D341Med (cell line): ENCODE results near the gene SLC28A3.

Experiments used
- DNase-seq: peaks from one replicate; pipeline ENCODE4 v3.0.0; 2012; ENCODE audit warnings: low spot score

The SLC28A3 gene

DNA sequence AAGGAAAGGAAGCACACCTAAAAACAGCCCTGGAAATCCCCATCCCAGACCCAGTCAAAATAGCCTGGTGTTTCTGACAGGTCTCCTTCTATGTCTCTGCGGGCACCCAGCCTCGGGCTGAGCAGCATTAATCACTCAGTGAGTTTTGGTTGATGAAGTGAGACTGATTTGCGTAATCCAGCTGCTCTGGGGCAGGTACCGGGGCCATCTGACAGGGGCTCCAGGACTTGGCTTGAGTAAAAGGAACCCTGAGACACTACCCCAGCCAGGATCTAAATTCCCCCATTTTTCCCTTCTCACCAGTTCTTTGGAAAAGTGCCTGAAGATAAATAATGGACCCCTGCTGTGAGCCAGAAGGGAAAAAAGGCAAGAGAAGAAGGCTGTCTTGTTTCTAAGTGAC is 596 bp downstream of the SLC28A3 start:
- peak; percentile 26 for DNase-seq

DNA sequence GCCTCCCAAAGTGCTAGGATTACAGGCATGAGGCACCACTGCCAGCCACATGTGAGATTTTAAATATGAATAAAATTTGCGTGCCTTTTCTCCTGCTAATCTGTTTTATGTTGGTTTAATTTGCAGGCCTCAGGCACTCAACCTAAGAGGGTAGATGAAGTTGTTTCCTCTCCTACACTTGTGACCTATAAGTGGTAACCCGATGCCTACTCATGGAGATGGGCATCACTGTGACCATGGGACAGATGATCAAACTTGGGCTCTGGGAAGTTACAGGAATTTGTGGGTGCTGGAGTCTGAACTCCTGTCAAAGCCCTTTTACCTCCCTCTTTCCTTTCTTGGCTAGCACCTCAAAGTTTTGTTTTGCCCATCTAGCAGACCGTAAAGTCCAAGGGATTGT is 1.1 kb downstream of the SLC28A3 start:
- DNase-seq, result no peak

DNA sequence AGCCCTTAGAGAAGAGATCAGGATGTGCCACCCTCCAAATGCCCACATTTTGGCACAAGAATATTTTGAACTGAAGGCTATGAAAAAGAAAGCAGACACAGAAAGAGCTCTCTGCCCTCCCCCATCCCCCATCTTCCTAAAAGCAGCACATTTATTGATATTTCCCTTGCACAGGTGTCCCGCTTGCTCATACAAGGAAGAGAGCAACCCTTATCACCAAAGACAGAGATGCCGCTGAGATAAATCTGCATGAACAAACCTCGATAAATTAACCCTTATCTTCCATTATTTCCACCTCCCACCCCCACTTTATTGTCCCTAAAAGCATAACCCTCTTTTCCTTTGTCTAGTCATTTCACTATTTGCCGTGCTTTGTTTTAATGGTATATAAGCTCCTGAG is 1.8 kb downstream of the SLC28A3 start:
- no peak for DNase-seq

DNA sequence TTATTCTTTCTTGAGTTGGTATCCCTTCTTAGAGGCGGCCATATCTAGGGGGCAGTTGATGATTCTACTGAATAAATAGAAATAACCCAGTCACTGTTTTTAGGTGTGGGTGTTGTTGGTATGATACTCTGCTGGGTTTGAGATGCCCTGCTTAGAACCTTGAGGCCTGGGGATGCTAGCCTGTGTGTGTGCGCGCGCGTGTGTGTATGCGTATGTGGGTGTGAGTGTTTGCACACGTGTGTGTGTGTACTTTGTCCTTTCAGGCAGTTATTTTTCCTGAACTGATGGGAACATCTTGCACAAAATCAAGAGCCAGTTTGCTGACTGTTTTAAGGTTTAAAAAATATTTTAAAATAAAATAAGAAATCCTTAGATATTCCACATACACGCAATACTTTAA is 3.3 kb downstream of the SLC28A3 start:
- DNase-seq, result no peak

DNA sequence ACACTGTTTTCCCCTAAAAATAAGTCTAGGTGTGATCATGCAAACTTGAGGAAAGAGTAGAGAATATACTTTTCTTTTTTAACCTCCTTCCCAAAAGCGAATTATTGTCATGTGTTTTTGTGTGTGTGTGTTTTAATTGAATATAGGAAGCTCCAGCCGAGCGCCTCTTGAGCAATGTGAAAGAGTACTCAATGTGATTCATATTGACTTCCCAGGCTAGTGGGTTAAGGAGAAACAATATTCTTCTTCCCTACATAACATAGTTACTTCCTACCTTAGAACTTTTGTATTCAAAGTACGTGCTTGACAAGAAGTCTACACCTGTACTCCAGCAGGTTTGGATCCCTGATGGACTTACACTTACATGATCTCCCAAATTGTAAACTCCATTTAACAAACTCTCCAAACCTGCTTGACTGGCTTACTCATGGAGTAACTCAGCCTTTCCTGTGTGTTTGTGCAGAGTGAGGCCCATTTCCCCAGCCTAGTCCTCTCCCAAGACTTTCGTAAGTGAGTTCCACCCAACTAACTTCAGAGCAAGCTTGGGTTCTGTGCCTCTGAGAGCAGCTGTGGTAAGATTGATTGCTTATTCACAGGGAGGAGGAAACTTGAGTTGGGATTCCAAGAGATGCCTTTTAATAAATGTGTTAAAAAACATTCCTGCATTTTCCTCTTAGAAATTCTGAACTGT is 9.3 kb downstream of the SLC28A3 start:
- no peak for DNase-seq

DNA sequence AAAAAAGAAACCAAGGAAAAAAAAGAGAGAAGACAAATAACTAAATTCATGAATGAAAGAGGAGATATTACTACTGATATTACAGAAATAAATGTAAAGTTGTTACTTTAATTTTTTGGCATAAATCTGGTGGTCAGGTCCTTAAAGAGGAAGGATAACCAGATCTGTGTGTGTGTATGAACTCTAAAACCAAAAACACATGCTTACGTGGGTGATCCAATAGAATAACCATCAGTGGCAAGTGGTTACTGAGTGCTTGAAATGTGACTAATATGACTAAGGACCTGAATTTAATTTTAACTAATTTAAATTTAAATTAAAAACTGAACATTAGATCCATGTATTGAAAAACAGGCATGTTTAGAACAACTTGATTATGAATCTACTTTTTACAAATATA is 10.3 kb downstream of the SLC28A3 start:
- no peak for DNase-seq

DNA sequence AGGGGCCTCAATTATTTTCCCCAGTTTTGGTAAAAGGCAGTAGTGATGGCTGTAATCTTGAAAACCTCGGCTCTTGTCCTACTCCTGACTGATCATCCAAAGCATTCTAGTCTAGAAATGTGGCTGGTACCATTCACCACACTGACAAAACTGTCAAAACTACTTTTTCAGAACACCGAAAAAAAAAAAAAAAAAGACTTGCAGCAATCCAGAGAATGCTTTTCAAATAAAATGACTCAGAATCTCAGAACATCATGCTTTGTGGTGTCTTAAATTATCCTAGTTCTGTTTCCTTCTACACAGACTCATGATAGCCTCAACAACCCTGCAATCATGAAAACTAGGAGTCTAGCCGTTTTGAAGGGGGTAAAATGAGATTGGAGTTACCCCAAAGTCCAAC is 13.4 kb downstream of the SLC28A3 start:
- no peak for DNase-seq

DNA sequence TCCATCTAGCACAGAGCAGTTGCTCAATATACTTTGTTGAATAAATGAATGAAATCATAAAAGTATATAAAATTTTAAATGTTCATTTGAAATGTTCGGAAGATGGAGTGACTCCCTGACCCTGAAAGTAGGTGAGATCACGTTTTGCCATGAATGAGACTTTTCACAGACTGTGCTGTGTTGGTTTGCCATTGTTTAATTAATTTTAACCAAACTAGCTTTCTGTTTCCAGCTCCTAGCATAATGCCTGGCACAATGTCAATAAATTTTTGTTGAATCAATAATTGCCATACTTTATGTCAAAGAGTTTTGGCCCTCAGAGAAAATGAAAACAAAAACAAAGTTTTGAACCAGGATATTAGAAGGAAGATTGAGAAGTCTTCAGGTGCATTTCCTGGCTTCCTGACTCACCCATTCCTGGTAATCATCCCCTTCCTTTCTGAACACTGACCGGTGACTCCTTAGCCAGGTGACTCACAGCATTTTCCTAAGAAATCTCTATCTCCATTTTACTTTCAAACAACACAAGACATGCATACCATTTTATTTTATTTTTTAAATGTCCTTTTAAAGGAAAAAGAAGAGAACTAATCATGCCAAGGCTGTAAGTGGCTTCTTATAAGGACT is 15.1 kb downstream of the SLC28A3 start:
- DNase-seq, result no peak

DNA sequence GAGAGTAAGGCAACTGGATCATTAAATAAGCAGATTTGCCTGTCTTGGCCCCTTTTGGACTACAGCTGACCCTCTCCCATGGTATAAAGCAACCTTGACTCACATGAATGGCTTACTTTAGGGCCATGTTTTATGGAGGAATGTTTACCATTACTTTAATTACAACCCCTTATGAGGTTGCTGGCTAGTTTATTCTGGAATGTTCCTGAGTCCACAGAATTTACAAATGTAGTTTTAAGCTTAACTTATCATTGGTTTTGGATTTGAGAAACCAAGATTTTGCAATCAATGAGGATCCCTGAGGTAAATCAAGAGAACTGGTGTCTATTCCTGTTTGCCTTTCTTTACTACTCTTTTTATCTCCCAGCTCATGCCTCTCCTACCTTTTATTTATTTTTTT is 15.7 kb downstream of the SLC28A3 start:
- no peak for DNase-seq

DNA sequence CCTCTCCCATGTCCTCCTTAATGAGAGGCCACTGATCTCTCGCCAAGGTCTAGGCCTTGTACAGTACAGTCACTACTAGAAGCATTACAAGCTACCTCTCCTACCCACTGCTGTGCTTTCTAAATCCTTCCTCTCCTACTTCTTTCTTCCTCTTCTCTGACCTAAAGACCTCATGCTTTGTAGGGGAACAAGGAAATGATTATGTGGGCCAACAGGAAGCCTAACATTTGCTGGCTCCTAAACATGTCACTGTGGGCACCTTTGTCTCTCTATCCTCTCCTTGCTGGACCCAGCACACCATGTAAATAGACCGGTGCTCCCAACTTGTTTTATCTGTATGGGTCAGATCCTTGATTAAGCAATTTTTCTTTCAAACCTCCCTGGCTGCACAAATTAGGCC is 16.7 kb downstream of the SLC28A3 start:
- DNase-seq, result no peak

DNA sequence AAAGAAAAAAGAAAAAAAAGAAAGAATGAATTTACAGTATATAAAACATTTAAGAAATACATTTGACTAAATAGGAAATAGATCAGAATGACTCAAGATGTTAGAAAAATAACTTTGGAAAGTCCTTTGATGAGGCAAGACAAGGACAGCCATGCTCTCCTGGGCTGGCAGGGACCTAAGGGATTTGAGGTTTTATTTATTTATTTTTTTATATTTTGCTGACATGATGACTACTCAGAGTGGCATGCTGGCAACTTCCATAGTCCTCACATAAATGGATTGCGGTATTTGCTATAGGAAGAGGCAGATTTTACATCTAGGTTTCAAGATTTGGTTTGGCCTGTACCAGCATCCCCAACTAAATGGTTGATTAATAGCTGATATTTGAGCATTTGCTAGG is 17.7 kb downstream of the SLC28A3 start:
- DNase-seq, result no peak

DNA sequence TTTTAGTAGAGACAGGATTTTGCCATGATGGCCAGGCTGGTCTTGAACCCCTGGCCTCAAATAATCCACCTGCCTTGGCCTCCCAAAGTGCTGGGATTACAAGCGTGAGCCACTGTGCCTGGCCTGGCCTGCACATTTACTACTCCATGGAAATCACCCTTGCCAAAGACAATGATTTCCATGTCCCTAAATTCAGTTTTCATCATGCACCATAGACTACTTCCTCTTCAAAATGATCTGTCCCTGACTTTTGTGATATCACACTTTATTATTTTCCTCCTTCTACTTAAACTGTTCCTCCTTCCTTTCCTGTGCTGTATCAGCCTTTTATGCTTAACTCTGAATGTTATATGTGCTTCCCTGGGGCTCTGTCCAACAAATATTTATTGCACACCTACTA is 20.3 kb downstream of the SLC28A3 start:
- no peak for DNase-seq

DNA sequence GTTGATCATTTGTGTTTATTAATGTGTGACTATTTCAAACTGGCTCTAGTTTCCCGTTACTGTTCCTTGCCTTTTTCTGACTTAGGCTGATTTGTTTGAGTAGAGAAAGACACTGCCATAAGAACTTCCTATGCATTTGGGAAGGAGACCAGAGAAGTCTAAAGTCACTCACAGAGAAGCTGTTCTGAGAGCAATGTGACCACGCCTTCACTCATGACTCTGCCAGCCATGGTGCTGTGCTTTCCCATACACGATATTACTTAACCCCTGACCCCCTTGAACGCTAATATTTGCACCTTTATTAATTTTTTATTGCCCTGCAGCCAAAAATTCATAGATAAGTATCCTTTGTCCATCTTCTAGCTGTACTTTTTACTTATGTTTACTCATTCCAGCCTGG is 20.9 kb downstream of the SLC28A3 start:
- no peak for DNase-seq

DNA sequence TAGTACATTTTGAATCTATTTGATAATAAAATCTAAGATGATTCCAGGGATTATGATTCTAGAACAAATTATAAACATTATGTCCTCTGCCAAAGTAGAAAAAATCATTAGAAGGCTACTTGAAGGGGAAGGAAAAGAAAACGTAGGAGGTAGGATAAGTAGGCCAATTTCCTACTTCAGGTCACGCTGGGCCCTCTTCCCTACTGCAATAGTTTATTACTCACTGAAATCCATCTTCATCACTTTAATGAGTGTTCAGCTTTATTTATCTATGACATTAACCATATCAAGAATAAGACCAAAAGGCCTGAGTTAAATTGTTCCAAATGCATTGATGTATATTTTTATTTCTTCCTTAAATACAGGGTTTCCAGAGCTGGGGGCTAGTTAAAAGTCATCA is 21.6 kb downstream of the SLC28A3 start:
- no peak for DNase-seq

DNA sequence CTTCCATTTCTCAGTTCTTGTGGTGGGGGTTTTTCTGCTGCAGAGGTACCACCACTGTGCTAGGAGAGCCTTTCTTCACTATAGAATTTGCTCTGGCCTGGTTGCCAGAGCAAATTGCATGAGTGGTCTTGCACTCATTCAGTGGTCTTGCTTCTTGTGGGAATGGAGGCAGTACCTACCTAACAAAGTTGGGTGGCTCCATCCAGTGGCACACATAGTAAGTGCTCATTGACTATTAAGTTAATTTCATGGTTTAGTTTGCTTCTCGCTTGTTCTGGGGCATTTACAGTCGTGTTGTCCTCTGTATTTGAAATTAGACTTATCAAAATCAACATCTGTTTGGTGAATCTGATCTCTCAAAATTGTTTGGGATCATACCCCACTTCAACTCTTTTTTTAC is 23.0 kb downstream of the SLC28A3 start:
- no peak for DNase-seq

DNA sequence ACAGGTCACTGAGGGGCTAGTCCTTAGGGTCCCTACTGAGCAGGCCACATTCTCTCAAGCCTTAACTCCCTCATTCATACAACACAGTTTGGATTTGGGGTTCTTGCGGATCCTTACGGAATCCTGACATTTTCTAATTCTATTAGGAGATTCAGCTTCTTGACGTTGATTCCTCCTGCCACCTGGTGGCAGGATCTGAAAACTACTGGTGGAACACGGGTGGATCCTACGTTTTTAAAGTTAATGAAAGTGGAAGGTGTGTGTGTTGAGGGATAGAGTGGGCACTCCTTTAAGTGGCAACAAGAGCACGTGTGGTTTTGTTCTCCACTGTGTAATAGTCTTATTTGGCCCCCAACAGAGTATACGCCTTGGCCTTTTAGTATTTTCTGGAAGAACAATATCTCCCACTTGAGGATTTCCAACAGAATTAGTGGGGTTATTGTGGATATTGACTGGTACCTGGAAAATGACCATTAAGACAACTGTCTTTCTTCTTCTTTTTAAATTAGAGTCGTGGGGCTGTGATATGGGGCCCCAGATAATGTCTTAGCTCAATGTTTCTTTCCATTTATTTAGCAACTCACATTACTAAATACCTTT is 25.2 kb downstream of the SLC28A3 start:
- peak; percentile 68 for DNase-seq

DNA sequence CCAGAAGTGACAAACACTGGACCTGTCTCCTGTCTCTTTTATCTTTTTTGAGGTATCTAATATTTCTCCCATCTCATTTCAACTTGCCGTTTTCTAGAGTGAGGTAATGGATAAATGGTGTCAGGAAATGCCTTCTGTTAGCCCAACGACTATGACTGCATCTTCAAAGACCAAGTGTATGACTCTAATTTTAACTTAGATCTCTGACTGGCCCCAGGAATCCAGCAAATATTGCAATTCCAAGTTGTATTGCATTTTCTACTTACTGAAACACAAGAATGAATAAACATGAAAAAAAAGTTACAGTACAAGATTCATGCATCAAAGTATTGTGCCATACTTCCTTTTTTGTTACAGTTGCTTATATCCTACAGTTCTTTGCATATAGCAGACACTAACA is 26.3 kb downstream of the SLC28A3 start:
- no peak for DNase-seq

DNA sequence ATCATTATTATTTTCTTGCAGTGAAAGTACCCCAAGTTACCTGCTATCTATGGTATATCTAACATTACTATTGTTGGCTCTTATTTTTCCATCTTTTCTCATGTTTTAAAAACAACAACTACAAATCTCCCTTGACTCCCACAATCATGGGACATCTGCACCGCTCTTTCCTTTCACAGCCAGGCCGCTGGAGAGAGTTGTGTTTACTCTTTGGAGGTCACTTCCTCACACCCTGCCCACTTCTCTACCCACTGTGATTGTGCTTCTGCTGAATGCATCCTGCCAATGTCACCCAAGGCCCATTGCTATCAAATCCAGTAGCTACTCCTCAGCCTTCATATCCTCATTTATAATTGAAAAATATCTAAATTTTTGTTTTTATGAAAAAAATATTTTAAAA is 29.7 kb downstream of the SLC28A3 start:
- no peak for DNase-seq

DNA sequence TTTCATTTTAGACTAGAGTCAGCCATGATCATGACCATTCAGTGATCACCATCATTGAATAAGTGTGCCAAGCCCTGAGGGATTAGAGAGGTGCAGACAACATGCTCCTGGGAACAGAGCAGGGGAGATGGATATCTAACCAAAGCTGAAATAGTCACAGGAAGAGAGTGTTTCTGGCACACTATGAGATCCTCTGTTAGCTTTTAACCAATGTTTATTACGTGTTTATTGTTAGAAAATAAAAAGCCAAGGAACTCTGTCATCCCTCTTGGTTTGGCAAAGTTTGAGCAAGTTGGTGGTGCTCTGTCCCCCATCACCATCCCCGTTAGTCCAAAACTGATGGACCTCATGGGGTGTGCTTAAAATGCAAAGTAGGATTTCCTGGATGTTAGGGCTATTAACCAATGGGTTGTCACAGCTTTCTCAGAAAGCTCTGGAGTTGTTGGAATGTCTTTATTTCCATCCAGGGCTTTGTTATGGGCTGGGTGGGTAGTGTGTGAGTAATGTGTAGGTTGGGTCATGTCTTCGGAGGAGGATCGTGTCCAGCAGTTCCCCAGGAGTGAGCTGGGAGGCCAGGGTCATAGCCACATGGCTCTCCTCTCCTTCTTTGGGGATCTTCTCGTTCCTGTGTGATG is 34.9 kb downstream of the SLC28A3 start:
- no peak for DNase-seq

DNA sequence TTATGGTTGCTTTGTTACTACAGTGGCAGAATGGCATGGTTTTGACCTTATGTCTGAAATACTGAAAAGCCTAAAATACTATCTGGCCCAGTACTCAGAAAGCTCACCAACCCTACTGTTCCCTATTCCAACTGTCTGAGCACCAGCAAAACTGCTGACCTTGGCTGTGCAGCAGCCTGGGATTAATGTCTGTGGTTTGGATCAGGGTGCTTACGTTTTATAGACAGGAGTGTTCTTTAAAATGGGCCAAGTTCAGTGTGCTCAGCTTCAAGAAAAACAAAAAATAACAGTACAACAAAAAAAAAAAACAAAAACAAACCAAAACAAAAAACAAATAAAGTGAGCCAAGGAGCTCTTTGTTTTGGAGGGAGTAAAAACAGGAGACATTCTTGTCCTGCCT is 36.4 kb downstream of the SLC28A3 start:
- DNase-seq, result no peak

DNA sequence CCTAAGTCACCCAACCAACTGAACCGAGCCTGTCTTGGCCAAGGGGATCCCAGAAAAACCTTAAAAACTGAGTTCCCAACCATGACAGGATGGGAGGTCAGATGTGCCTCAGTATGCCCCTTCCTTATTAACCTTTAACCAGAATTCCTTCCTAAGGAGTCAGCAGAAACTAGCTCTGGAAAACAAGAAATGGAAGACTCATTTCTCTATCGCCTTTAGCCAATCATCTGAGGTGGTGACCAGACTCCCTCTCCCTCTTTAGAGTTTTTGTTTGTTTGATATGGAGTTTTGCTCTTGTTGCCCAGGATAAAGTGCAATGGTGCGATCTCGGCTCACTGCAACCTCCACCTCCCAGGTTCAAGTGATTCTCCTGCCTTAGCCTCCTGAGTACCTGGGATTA is 37.5 kb downstream of the SLC28A3 start:
- DNase-seq, result no peak

DNA sequence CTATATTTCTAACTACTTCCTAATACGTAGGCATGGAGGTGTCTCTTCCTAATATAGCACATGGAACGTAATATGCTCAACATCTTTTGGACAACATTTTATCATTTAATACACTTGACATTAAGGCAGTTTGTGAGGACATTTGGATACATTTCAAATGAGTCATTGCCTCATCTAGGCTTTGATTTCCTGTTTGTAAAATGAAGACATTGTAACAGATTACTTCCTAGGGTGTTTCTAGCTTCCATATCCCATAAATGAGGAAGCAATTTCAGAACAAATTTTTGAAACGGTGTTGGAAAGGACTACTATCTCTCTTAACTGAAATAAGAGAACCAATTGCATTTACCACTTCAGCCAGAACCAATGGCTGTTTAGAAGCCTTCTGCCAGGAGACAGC is 38.7 kb downstream of the SLC28A3 start:
- no peak for DNase-seq

DNA sequence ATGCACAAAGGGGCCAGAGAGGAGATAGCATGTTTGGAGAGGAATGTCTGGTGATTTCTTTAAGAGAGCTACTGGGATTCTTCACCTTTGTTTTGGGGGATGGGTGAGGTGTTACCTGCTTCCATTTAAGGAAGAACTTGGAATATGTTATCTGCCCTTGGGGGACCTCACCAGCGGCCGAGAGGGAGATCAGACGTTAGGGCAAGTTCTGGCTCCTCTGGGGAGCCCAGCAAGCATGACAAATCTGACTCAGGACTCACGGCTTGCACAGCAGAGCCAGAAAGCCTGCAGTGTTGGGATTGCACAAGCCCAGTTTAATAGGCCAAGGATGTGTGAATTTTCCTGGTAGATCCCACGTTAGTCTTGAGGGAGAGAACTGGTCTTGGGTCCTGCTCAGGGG is 40.3 kb downstream of the SLC28A3 start:
- no peak for DNase-seq
